NCI-H1436 treated with DMSO at 0.1 percent for 48 hours (cell line): Measurements from ENCODE around the gene SEMA3D.

Experiments used
- DNase-seq: peaks from one replicate; lab custom pipeline; 2025; lab: John Stamatoyannopoulos, UW

The SEMA3D gene

GRCh38 chr7:84985073-84985784 is 201.6 kb downstream of the SEMA3D start:
- DNase-seq = no peak

GRCh38 chr7:84982199-84982598 is 204.7 kb downstream of the SEMA3D start:
- DNase-seq = no peak

DNA sequence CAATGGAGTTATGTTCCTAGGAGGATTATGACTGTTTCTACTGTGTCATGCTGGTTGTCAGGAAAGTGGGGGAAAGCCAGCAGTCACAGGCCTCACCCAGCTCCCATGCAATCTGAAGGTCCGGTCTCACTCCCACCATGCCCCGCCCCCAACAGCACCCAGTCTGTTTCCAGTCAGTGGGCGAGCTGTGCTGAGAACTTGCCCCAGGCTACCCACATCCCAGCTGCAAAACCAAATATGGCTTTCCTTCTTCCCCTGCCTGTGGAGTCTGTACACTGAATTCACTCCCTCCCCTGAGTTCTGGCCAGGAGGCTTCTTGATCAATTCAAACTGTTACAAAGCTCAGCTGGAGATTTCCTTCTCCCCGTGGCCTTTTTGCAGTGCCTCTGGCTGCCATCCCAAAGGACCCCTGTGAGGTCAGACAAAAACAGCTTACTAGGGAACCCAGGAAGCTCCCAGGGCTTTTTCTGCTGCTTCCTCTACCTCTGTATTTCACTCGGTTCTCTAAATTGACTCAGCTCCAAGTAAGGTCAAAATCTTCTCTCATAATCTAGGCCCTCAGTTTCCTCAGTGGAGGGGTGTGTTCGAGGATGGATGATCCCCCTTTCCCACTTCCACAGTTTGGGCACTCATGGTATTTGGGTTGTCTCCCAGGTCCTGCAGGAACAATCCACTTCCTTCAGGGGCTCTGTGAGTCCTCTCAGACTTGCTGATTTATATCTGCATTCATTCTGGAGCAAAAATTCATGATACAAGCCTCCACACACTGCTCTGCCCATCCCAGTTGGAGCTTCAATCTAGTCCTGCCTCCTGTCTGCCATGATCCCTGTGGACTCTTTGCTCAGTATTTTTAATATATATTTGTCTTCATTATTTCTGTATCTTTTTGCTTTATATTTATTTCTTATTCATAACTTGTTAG is 205.5 kb downstream of the SEMA3D start:
- DNase-seq = no peak

GRCh38 chr7:84975586-84976185 is 211.2 kb downstream of the SEMA3D start:
- no peak for DNase-seq

- DNase-seq = no peak
Measured at GRCh38 chr7:84971360-84971759, 215.5 kb downstream of the SEMA3D start.

DNA sequence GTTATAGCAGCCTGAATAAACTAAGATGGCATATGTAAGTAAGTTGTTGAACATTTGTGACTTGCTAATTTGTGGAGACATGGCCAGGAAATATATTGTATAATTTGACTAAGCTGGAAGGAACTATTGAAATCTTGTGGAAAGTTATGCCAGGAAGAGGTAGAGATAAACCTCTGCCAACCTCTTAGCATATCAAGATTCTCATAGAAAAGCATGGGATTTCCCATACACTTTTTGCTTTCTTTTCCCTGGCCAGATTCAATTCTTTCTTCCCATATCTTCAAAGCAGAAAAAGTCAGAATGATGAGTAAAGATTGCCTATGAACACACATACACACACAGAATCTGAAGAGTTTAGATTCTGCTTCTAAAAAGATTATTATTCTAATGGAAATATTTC is 216.2 kb downstream of the SEMA3D start:
- DNase-seq = no peak

GRCh38 chr7:84953234-84953633 is 233.6 kb downstream of the SEMA3D start:
- DNase-seq = no peak

DNA sequence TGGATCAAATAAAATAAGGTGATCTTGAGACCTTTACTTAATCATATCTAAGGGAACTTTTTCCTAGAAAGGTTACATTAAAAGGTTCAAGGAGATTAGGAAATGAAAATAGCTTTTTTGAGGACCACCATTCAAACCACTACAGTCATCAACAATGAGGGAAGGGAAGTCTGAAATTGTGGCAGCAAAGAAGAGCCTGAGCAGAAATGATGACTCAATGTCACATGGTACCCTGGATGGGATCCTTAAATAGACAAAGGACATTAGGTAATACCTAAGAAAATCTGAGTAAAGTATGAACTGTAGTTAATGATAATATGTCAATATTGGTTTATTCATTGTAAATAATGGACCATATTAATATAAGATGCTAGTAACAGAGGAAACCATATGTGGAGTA is 236.0 kb downstream of the SEMA3D start:
- DNase-seq = no peak

GRCh38 chr7:84949501-84949900 is 237.4 kb downstream of the SEMA3D start:
- DNase-seq = no peak

DNA sequence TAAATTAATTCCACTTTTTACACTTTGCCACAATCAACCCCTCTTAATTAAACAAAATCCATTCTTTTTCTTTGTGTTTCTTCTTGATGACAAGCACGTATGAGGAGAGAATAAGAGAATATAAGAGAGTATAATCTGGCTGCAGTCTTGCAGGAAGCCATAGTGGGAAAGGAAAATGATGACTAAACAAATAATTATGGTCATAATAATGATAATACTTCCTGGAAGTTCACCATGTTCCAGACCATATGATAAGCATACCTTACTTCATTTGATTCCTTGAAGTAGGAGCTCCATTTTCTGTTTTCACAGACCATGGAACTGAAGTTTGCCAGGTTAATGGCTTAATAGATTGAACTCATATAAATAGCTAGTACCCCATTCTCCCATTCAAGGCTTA is 237.8 kb downstream of the SEMA3D start:
- DNase-seq = no peak

DNA sequence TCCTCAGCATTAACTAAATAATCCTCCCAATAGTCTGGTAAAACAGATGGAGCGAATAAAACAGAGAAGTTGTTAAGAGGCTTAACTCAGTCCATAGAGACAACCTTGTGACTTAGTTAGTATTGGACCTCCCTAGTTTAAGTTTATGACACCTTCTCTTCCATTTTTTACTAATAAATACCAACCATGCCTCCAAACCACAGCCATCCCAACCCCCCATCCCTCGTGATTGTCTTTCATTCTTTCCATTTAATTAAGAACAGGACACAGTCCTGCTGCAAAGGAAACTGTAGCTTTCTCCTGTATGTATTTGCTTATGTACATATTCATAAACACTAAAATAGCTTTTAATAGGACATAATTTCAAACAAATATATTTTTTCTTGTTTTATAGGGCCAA is 238.2 kb downstream of the SEMA3D start:
- no peak for DNase-seq

DNA sequence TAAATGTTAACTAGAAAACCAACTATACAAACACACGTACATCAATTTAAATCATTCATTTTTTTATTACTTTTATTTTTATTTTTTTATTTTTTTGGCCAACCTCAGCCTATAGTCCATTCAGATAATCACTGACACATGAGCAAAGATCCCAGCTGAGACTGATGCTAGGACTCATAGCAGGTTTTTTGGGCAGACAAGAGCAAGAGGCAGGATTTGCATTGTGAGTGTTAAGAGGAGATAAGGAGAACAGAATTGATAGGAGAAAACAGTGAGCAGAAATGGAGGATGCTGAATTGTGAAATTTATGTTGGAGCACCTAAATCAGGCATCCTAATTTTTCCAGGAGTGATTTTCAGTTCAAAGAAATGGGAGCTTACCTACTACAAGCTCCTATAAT is 240.3 kb downstream of the SEMA3D start:
- DNase-seq = no peak
